OCI-LY7 (cell line): ENCODE data around the gene NCKAP5. TPM values are rescaled to one million over a fixed set of nuclear protein-coding genes. Genes with fewer than 3 reads are reported as not detected.

Experiments used
- BruUV-seq: library from RNA; stranded (reverse); fragments of 400-500 nt; replicated peaks from 2 replicates; lab custom pipeline; 2021; lab: Mats Ljungman, UMichigan
- CTCF ChIA-PET: fragments of 300-600 bp; sonication (Branson Sonifier 250); formaldehyde crosslinking; loops from one replicate; lab custom pipeline; 2022; ENCODE audit warnings: antibody characterized with exemption; ENCODE audit not compliant: unreplicated experiment; lab: Charles Lee
- POLR2A ChIA-PET: fragments of 300-600 bp; sonication (Branson Sonifier 250); formaldehyde crosslinking; loops from one replicate; lab custom pipeline; 2022; ENCODE audit warnings: antibody characterized with exemption; lab: Charles Lee
- DNase-seq: peaks from one replicate; pipeline ENCODE4 v3.0.0-alpha.2; 2015; ENCODE audit warnings: low spot score
- H2AFZ ChIP-seq: fragments of 200-600 bp; sonication (generic), shearing (Covaris generic); 2 replicates; pipeline ENCODE4 v1.6.1; 2014; ENCODE audit warnings: mild to moderate bottlenecking, antibody characterized with exemption, low read length, moderate library complexity
- H3K27ac ChIP-seq: fragments of 200-600 bp; sonication (generic); 2 replicates; pipeline ENCODE4 v1.5.1; 2014; ENCODE audit warnings: mixed run types, low read depth, mild to moderate bottlenecking, moderate library complexity, low read length, inconsistent platforms; ENCODE audit not compliant: poor library complexity, severe bottlenecking
- H3K36me3 ChIP-seq: fragments of 200-600 bp; sonication (generic); 2 replicates; pipeline ENCODE4 v1.6.1; 2014; ENCODE audit warnings: mild to moderate bottlenecking, antibody characterized with exemption, low read length, moderate library complexity, mixed read lengths; ENCODE audit not compliant: insufficient read depth
- H3K4me1 ChIP-seq: fragments of 200-600 bp; sonication (generic); 2 replicates; pipeline ENCODE4 v1.5.1; 2014; ENCODE audit warnings: mild to moderate bottlenecking, low read length; ENCODE audit not compliant: insufficient read depth, poor library complexity, severe bottlenecking
- H3K4me2 ChIP-seq: fragments of 200-600 bp; sonication (generic); 2 replicates; pipeline ENCODE4 v1.6.1; 2014; ENCODE audit warnings: mild to moderate bottlenecking, low read length
- H3K4me3 ChIP-seq: fragments of 200-600 bp; sonication (generic); 2 replicates; pipeline ENCODE4 v1.5.1; 2014; ENCODE audit warnings: mild to moderate bottlenecking, low read depth, low read length; ENCODE audit not compliant: poor library complexity, severe bottlenecking
- H3K79me2 ChIP-seq: fragments of 200-600 bp; sonication (generic); 2 replicates; pipeline ENCODE4 v1.6.1; 2016; ENCODE audit warnings: low read depth, mild to moderate bottlenecking, low read length, moderate library complexity, mixed read lengths; ENCODE audit not compliant: insufficient read depth
- H3K9me2 ChIP-seq: fragments of 200-600 bp; sonication (generic); 2 replicates; pipeline ENCODE4 v1.6.1; 2016; ENCODE audit warnings: mild to moderate bottlenecking, low read length, mixed read lengths; ENCODE audit not compliant: insufficient read depth
- H3K9me3 ChIP-seq: fragments of 200-600 bp; sonication (generic); 2 replicates; pipeline ENCODE4 v1.6.1; 2014; ENCODE audit warnings: mild to moderate bottlenecking, mixed run types, low read length, mixed read lengths
- H4K20me1 ChIP-seq: fragments of 200-600 bp; sonication (generic); 2 replicates; pipeline ENCODE4 v1.6.1; 2014; ENCODE audit warnings: mild to moderate bottlenecking, antibody characterized with exemption, low read length, moderate library complexity, mixed read lengths; ENCODE audit not compliant: insufficient read depth
- CTCF ChIP-seq: fragments of 200-600 bp; sonication (generic); conservative IDR thresholded peaks from 2 replicates; pipeline ENCODE4 v1.5.1; 2014; ENCODE audit warnings: mild to moderate bottlenecking, antibody characterized with exemption, low read length, moderate library complexity, mixed read lengths
- EZH2phosphoT487 ChIP-seq: fragments of 200-600 bp; sonication (generic); IDR thresholded peaks from 2 replicates; pipeline ENCODE4 v1.6.1; 2018; ENCODE audit warnings: low read depth, borderline replicate concordance, mild to moderate bottlenecking, mixed run types, antibody characterized with exemption, low read length, moderate library complexity, mixed read lengths
- intact Hi-C: fragments of 100-400 bp; cut with micrococcal nuclease; formaldehyde crosslinking; loops from one replicate; pipeline ENCODE4 v1.10.0; 2022; ENCODE audit not compliant: unreplicated experiment
- total RNA-seq, 2 experiments: library from RNA; depleted of rRNA in 1 of 2; stranded (reverse); fragments of >200 nt in 1 of 2; shearing (Covaris generic) in 1 of 2; gene quantifications; 2 replicates each; pipeline ENCODE4 v1.2.3, GENCODE V29; 2014 to 2022

NCKAP5 gene
- total RNA-seq, 2 experiments from 2014 or later: not detected

GRCh38 chr2:133526530-133527300 is 41.5 kb downstream of the NCKAP5 start:
- Histone ChIP-seq H3K79me2 (no peaks in the 10 kb centered on the region), H3K9me3 (no peaks in the 10 kb centered on the region), H2AFZ (no peak overlapping the region), H3K4me3 (no peak overlapping the region), H3K4me2 (no peak overlapping the region), H3K4me1 (no peaks in the 10 kb centered on the region), H3K9me2 (no peaks in the 10 kb centered on the region), H4K20me1 (no peaks in the 10 kb centered on the region), H3K27ac (no peak overlapping the region), H3K36me3 (no peaks in the 10 kb centered on the region)
- CTCF ChIA-PET: no interaction called here
- intact Hi-C loops: no loop called here
- no TSS peak for BruUV-seq
- DNase-seq: no peak
- no peak for TF ChIP-seq EZH2phosphoT487
- no peak for TF ChIP-seq CTCF
- POLR2A ChIA-PET: no interaction called here

- BruUV-seq: no TSS peak
- no peak overlapping the region for H2AFZ ChIP-seq
- H3K9me2 ChIP-seq: no peaks in the 10 kb centered on the region
- intact Hi-C loops: no loop called here
- no peaks in the 10 kb centered on the region for H3K9me3 ChIP-seq
- POLR2A ChIA-PET: no interaction called here
- CTCF ChIA-PET: no interaction called here
- DNase-seq: no peak
- H3K4me1 ChIP-seq: no peaks in the 10 kb centered on the region
- no peak overlapping the region for H3K27ac ChIP-seq
- H3K79me2 ChIP-seq: no peaks in the 10 kb centered on the region
- no peak overlapping the region for H3K4me2 ChIP-seq
- TF ChIP-seq EZH2phosphoT487 (no peak), CTCF (no peak)
- no peak overlapping the region for H3K4me3 ChIP-seq
- H4K20me1 ChIP-seq: no peaks in the 10 kb centered on the region
- H3K36me3 ChIP-seq: no peaks in the 10 kb centered on the region
These were observed 42.4 kb downstream of the NCKAP5 start for GRCh38 chr2:133525613-133526529.
